HEK293 (cell line): ENCODE measurements around the gene NOS1AP.
A peak's percentile ranks its signal among the peaks of the same experiment; 100 is the strongest.

Experiments used
- CTCF ChIA-PET: fragments of 350-600 bp; formaldehyde crosslinking; extraction: SDS; loops from one replicate; lab custom pipeline; 2021; ENCODE audit warnings: antibody characterized with exemption; lab: Yijun Ruan, JAX
- POLR2A ChIA-PET: fragments of 300-600 bp; formaldehyde crosslinking; extraction: SDS; loops from one replicate; lab custom pipeline; 2020; ENCODE audit warnings: antibody characterized with exemption, inconsistent platforms; lab: Yijun Ruan, JAX
- H3K27ac ChIP-seq: fragments of 200-500 bp; sonication (Bioruptor generic); 2 replicates; pipeline ENCODE4 v1.5.1; 2014; ENCODE audit warnings: low read depth, low read length, control low read depth, inconsistent platforms; ENCODE audit errors: extremely low read depth
- H3K36me3 ChIP-seq, 2 experiments: fragments of 200-500 bp in 1 of 2; sonication (Bioruptor generic) in 1 of 2; 1 replicate in 1 of 2; 2 replicates in 1 of 2; pipeline ENCODE4 v1.5.1; 2014 to 2017; ENCODE audit warnings: inconsistent platforms in 2 of 2, low read length in 2 of 2; ENCODE audit not compliant: control insufficient read depth in 2 of 2, insufficient read depth in 1 of 2
- H3K4me1 ChIP-seq: fragments of 200-500 bp; sonication (Bioruptor generic); 2 replicates; pipeline ENCODE4 v1.5.1; 2014; ENCODE audit warnings: mild to moderate bottlenecking, low read length, inconsistent platforms; ENCODE audit not compliant: control insufficient read depth, insufficient read depth
- H3K4me3 ChIP-seq: 2 replicates; pipeline ENCODE4 v1.5.1; 2011; ENCODE audit warnings: low read depth, mild to moderate bottlenecking, control low read depth, low read length, moderate library complexity
- H3K9me3 ChIP-seq: fragments of 200-500 bp; sonication (Bioruptor generic); 2 replicates; pipeline ENCODE4 v1.5.1; 2014; ENCODE audit warnings: low read depth, low read length, inconsistent platforms; ENCODE audit not compliant: control insufficient read depth, insufficient read depth
- MEIS1 ChIP-seq: sonication (generic); formaldehyde crosslinking; IDR thresholded peaks from 2 replicates; pipeline ENCODE4 v1.8.1; 2022; ENCODE audit warnings: missing genetic modification reagents, mild to moderate bottlenecking, borderline replicate concordance
- REPIN1 ChIP-seq: fragments of 450-650 bp; formaldehyde crosslinking; IDR thresholded peaks from 2 replicates; pipeline ENCODE4 v1.5.1; 2017; ENCODE audit warnings: missing biosample characterization, missing genetic modification characterization, low read depth
- SCRT1 ChIP-seq: fragments of 450-650 bp; formaldehyde crosslinking; IDR thresholded peaks from 2 replicates; pipeline ENCODE4 v1.5.1; 2016; ENCODE audit warnings: missing biosample characterization, missing genetic modification characterization, borderline replicate concordance
- SCRT2 ChIP-seq: fragments of 450-650 bp; formaldehyde crosslinking; IDR thresholded peaks from 2 replicates; pipeline ENCODE4 v1.5.1; 2016; ENCODE audit warnings: missing biosample characterization, missing genetic modification characterization
- SP2 ChIP-seq: fragments of 450-650 bp; formaldehyde crosslinking; IDR thresholded peaks from 2 replicates; pipeline ENCODE4 v1.5.1; 2016; ENCODE audit warnings: missing biosample characterization, missing genetic modification characterization
- ZBTB7A ChIP-seq: fragments of 450-650 bp; formaldehyde crosslinking; IDR thresholded peaks from 2 replicates; pipeline ENCODE4 v1.5.1; 2016; ENCODE audit warnings: low read depth, missing biosample characterization, missing genetic modification characterization
- ZFP41 ChIP-seq: fragments of 450-650 bp; formaldehyde crosslinking; IDR thresholded peaks from 2 replicates; pipeline ENCODE4 v1.5.1; 2016; ENCODE audit warnings: missing biosample characterization, missing genetic modification characterization, borderline replicate concordance
- ZNF10 ChIP-seq: fragments of 450-650 bp; formaldehyde crosslinking; IDR thresholded peaks from 2 replicates; pipeline ENCODE4 v1.5.1; 2017; ENCODE audit warnings: missing biosample characterization, missing genetic modification characterization
- ZNF146 ChIP-seq: fragments of 450-650 bp; formaldehyde crosslinking; IDR thresholded peaks from 2 replicates; pipeline ENCODE4 v1.5.1; 2016; ENCODE audit warnings: missing biosample characterization, missing genetic modification characterization
- ZNF157 ChIP-seq: fragments of 450-650 bp; formaldehyde crosslinking; IDR thresholded peaks from 2 replicates; pipeline ENCODE4 v1.5.1; 2016; ENCODE audit warnings: missing biosample characterization, missing genetic modification characterization
- ZNF362 ChIP-seq: fragments of 450-650 bp; formaldehyde crosslinking; IDR thresholded peaks from 2 replicates; pipeline ENCODE4 v1.5.1; 2016; ENCODE audit warnings: missing biosample characterization, missing genetic modification characterization
- ZNF394 ChIP-seq: fragments of 450-650 bp; formaldehyde crosslinking; IDR thresholded peaks from 2 replicates; pipeline ENCODE4 v1.5.1; 2016; ENCODE audit warnings: missing biosample characterization, missing genetic modification characterization, mild to moderate bottlenecking, moderate library complexity, borderline replicate concordance
- ZNF510 ChIP-seq: fragments of 450-650 bp; formaldehyde crosslinking; IDR thresholded peaks from 2 replicates; pipeline ENCODE4 v1.5.1; 2018; ENCODE audit warnings: mild to moderate bottlenecking, missing genetic modification characterization, missing biosample characterization; ENCODE audit not compliant: insufficient replicate concordance
- ZNF544 ChIP-seq: fragments of 450-650 bp; formaldehyde crosslinking; IDR thresholded peaks from 2 replicates; pipeline ENCODE4 v1.5.0; 2017; ENCODE audit warnings: missing biosample characterization, missing genetic modification characterization
- ZNF596 ChIP-seq: fragments of 450-650 bp; IDR thresholded peaks from 2 replicates; pipeline ENCODE4 v1.5.0; 2018; ENCODE audit warnings: missing biosample characterization, mild to moderate bottlenecking, missing genetic modification characterization, moderate library complexity
- ZNF658 ChIP-seq: fragments of 450-650 bp; formaldehyde crosslinking; IDR thresholded peaks from 2 replicates; pipeline ENCODE4; 2016; ENCODE audit warnings: missing biosample characterization, missing genetic modification characterization
- ZNF707 ChIP-seq: fragments of 450-650 bp; formaldehyde crosslinking; IDR thresholded peaks from 2 replicates; pipeline ENCODE4 v1.5.1; 2016; ENCODE audit warnings: missing biosample characterization, missing genetic modification characterization
- ZNF776 ChIP-seq: fragments of 450-650 bp; formaldehyde crosslinking; IDR thresholded peaks from 2 replicates; pipeline ENCODE4 v1.5.0; 2017; ENCODE audit warnings: missing biosample characterization, missing genetic modification characterization, borderline replicate concordance
- ZNF791 ChIP-seq: fragments of 450-650 bp; formaldehyde crosslinking; IDR thresholded peaks from 2 replicates; pipeline ENCODE4 v1.5.1; 2016; ENCODE audit warnings: missing biosample characterization, missing genetic modification characterization
- ZNF792 ChIP-seq: fragments of 450-650 bp; formaldehyde crosslinking; IDR thresholded peaks from 2 replicates; pipeline ENCODE4 v1.5.1; 2016; ENCODE audit warnings: missing biosample characterization, missing genetic modification characterization
- ZNF837 ChIP-seq: fragments of 450-650 bp; formaldehyde crosslinking; IDR thresholded peaks from 2 replicates; pipeline ENCODE4 v1.5.1; 2016; ENCODE audit warnings: missing biosample characterization, missing genetic modification characterization
- ZNF843 ChIP-seq: fragments of 450-650 bp; formaldehyde crosslinking; IDR thresholded peaks from 2 replicates; pipeline ENCODE4 v1.5.1; 2016; ENCODE audit warnings: missing biosample characterization, missing genetic modification characterization
- TF ChIP-seq, protein P1 (sequence below): fragments of 450-650 bp; formaldehyde crosslinking; IDR thresholded peaks from 2 replicates; pipeline ENCODE4 v1.5.1; 2016; ENCODE audit warnings: missing biosample characterization, missing genetic modification characterization
- TF ChIP-seq, protein P2 (sequence below): fragments of 450-650 bp; formaldehyde crosslinking; IDR thresholded peaks from 2 replicates; pipeline ENCODE4 v1.5.1; 2016; ENCODE audit warnings: missing biosample characterization, missing genetic modification characterization, low read depth
- TF ChIP-seq, protein P3 (sequence below): fragments of 450-650 bp; formaldehyde crosslinking; IDR thresholded peaks from 2 replicates; pipeline ENCODE4 v1.5.1; 2017; ENCODE audit warnings: missing biosample characterization, missing genetic modification characterization

Gene NOS1AP

DNA sequence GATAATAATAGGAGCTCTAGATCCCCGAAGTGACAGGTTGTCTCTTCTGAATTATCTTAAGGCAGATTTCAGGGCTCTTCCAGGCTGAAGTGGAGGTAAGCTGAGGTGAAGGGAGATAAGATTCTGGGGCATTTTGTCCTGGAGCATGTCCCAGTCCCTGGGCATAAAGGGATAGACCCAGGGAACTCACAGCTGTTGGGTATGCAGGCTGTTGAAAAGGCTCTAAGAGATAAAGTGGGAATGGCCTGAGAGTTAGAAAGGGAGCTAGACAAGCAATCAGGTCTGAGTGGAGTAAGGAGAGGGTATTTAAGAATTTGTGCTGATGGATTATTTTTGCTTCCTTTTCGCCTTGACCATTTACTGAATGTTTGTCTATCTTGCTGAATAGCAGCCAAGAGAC is 123.7 kb downstream of the NOS1AP start:
- no peaks in the 10 kb centered on the region; the same call in 1 of the 2 replicates for H3K4me1 ChIP-seq
- ChIA-PET CTCF (interaction anchor here (0.6 to 1.2 kb wide), 2 partner anchors 41 to 421 kb away, joined by 3 to 8 read pairs; no protein-coding TSS in a partner anchor), POLR2A (no interaction called here)
- H3K36me3 ChIP-seq: no peaks in the 10 kb centered on the region
- TF ChIP-seq ZNF776: no peak
- TF ChIP-seq REPIN1: no peak
- TF ChIP-seq ZNF791 (tag by site-specific recombination): no peak
- TF ChIP-seq ZFP41: no peak
- TF ChIP-seq ZNF157 (tag by site-specific recombination): no peak
- no peak for TF ChIP-seq MEIS1 (CRISPR knock-in tag)
- TF ChIP-seq ZNF362: no peak
- TF ChIP-seq SP2: no peak
- TF ChIP-seq ZNF843 (tag by site-specific recombination): no peak
- TF ChIP-seq ZNF146 (tag by site-specific recombination): no peak
- no peak for TF ChIP-seq ZNF596 (tag by site-specific recombination)
- TF ChIP-seq, protein P1, sequence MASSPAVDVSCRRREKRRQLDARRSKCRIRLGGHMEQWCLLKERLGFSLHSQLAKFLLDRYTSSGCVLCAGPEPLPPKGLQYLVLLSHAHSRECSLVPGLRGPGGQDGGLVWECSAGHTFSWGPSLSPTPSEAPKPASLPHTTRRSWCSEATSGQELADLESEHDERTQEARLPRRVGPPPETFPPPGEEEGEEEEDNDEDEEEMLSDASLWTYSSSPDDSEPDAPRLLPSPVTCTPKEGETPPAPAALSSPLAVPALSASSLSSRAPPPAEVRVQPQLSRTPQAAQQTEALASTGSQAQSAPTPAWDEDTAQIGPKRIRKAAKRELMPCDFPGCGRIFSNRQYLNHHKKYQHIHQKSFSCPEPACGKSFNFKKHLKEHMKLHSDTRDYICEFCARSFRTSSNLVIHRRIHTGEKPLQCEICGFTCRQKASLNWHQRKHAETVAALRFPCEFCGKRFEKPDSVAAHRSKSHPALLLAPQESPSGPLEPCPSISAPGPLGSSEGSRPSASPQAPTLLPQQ (tag by site-specific recombination): no peak
- TF ChIP-seq ZNF544: no peak
- no peak for TF ChIP-seq ZNF394 (tag by site-specific recombination)
- TF ChIP-seq ZNF707: no peak
- TF ChIP-seq ZNF658 (tag by site-specific recombination): no peak
- TF ChIP-seq ZBTB7A (tag by site-specific recombination): no peak
- TF ChIP-seq, protein P2, sequence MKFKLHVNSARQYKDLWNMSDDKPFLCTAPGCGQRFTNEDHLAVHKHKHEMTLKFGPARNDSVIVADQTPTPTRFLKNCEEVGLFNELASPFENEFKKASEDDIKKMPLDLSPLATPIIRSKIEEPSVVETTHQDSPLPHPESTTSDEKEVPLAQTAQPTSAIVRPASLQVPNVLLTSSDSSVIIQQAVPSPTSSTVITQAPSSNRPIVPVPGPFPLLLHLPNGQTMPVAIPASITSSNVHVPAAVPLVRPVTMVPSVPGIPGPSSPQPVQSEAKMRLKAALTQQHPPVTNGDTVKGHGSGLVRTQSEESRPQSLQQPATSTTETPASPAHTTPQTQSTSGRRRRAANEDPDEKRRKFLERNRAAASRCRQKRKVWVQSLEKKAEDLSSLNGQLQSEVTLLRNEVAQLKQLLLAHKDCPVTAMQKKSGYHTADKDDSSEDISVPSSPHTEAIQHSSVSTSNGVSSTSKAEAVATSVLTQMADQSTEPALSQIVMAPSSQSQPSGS (tag by site-specific recombination): no peak
- no peak for TF ChIP-seq ZNF792 (tag by site-specific recombination)
- H3K9me3 ChIP-seq: no peaks in the 10 kb centered on the region
- no peak overlapping the region for H3K27ac ChIP-seq
- no peak overlapping the region for H3K4me3 ChIP-seq

- TF ChIP-seq SCRT2 (peak; percentile 95), ZFP41 (no peak), ZNF10 (tag by site-specific recombination) (no peak), SCRT1 (tag by site-specific recombination) (peak; percentile 55; the same call in 1 of the 2 replicates), ZNF837 (no peak), ZNF510 (tag by site-specific recombination) (no peak), ZNF146 (tag by site-specific recombination) (no peak)
- TF ChIP-seq, protein P3, sequence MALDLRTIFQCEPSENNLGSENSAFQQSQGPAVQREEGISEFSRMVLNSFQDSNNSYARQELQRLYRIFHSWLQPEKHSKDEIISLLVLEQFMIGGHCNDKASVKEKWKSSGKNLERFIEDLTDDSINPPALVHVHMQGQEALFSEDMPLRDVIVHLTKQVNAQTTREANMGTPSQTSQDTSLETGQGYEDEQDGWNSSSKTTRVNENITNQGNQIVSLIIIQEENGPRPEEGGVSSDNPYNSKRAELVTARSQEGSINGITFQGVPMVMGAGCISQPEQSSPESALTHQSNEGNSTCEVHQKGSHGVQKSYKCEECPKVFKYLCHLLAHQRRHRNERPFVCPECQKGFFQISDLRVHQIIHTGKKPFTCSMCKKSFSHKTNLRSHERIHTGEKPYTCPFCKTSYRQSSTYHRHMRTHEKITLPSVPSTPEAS (tag by site-specific recombination): no peak
- TF ChIP-seq, all 188 proteins: peak for 2
- Histone ChIP-seq H3K4me1 (no peaks in the 10 kb centered on the region; the same call in 1 of the 2 replicates), H3K9me3 (no peaks in the 10 kb centered on the region), H3K4me3 (no peak overlapping the region), H3K27ac (no peak overlapping the region), H3K36me3 (no peaks in the 10 kb centered on the region)
- ChIA-PET CTCF (interaction anchor here (0.6 to 1.2 kb wide), 2 partner anchors 40 to 421 kb away, joined by 3 to 8 read pairs; no protein-coding TSS in a partner anchor), POLR2A (no interaction called here)
Observed at GRCh38 chr1:162193815-162194214, 124.3 kb downstream of the NOS1AP start.
